Mesenteric fat pad (tissue), 1 donor: ENCODE data around the gene SARDH. TPM values are rescaled to one million over a fixed set of nuclear protein-coding genes. Genes with fewer than 3 reads are reported as not detected.

Source experiments
- DNase-seq: peaks from one replicate; pipeline ENCODE4 v3.0.0-alpha.2; 2020; ENCODE audit warnings: low spot score
- total RNA-seq: library from RNA; stranded (reverse); fragmentation: NEBNext Ultra II Directional; extraction: Animal tissue kit (Norgen Biotek cat#: 25700); gene quantifications from one replicate; pipeline ENCODE4 v1.2.1, GENCODE V29; 2021
- donor health status: DM: yes; HTN: yes; CAD: no.

SARDH gene
- total RNA-seq, 1 donor from 2014 or later: 0.87 TPM

DNA sequence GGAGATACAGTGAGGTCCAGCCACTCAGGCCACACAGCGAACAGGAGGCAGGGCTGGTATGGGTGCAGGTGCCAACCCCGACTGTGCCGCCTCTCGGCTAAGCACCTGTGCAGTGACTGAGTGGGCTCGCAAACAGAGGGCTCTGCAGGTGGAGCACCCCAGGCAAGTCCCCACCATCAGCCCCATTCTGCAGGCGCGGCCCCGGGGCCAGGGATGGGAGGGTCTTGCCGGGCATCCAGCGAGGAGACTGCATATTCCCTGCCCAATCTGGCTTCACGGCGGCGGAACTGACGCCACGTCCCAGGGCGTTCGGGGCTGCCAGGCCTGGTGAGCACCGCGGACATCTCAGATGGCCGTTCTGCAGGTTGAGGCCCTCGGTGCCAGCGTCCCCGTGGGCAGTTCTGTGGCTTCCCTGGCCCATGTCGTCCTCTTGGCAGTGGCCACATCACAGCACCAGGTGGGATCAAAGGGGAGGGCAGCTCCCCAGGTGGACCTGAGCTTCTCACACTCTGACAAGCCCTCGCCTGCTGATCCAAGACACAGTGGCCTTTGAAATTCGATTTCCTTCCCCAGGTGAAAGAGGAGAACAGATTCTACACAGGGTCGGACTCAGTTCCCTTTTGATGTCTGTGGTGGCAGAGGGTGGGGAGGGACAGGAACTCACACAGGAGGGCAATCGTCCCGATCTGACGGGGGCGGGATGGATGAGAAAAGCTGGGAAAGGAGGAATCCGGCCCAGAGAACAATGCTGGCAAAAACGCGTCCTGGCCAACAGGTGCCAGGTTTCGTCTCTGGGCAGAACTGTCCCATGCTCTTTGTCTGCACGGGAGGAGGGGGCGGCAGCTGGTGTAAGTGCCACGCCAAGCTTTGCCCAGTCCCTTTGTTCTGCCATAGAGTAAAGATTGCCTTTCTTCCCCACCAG is 83.2 kb downstream of the SARDH start:
- no peak for DNase-seq

DNA sequence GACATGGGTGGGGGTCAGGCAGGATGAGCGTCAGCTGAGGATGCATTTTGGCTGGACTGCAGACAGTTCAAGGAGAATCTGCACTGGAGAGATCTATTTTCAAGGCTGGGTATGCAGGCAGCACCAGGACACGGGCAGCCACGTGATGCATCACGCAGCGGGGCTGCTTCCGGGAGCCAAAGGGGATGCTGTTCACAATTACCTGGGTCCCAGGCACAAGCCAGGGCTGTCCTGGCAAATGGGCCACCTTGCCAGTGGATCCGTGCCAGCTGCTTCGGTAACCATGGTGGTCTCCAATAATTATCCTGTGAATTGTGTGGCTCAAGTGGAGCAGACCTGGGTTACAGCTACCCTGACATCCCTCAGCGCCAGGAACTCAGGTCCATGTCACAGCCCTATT is 84.5 kb downstream of the SARDH start:
- no peak for DNase-seq

GRCh38 chr9:133650026-133650425 is 88.1 kb downstream of the SARDH start:
- DNase-seq: no peak

DNA sequence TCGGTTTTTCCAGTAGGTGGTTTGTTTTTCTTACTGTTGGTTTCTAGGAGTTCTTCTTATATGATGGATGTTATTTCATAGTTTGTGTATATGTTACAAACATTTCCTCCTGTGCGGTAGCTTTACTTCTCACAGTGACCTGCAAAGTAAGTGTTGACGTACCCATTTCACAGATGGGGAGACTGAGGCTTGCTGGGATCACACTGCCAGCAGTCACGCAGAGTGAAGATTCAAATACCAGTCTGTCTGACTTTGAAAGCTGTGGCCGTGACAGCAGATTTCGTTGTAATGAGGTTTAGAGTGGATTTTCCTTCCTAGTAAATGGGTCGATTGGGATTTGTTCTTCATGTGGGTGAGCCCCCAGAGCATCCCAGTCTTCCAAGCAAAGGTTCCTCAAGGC is 89.0 kb downstream of the SARDH start:
- DNase-seq: no peak

DNA sequence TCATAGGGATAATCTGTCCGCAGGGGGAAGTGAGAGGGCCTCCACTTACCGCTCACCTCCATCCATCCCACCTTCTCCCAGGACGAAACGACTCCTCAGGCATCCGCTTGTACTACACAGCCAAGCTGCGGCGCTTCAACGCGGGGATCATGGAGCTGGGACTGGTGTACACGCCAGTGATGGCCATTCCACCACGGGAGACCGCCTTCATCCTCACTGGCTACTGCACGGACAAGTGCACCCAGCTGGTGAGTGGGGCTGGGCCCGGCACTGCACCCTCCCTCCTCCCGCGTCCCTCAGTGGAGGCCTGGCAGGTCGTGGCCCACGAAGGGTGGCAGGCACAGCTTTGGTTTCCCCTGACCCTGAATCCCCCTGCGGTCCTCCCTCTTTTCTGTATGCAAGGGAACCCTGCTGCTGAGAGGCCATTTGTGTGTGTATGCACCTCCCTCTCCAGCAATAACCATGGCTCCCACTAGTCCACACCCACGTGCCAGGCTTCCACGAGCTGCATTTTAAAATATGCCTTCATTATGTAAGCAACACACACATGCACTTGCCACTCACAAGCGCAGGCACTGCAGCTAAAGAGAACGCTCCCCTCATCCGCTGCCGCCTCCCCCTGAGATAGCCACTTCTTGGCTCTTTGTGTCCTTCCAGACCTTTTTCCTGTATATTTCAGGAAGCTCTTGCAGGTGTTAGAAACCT is 90.2 kb downstream of the SARDH start:
- no peak for DNase-seq

DNA sequence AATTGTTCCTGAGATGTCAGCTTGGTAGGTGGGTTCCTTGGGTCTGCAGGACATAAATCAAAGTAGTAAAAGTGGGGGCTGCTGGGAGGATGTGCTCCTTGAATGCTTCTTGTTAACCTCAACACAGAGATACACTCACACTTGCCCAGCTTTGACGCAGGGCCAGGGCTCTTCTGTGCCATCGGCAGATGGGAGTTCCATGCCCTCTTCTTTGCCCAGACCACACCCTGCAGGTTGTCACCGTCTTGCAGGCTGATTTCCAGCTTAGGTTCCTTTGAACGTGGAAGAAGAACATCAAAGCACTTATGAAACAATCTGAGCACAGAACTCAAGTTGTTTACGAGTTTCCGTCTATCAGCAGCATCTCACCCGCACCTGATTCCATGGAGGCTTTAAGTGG is 91.0 kb downstream of the SARDH start:
- no peak for DNase-seq

GRCh38 chr9:133645021-133645765 is 93.0 kb downstream of the SARDH start:
- no peak for DNase-seq

DNA sequence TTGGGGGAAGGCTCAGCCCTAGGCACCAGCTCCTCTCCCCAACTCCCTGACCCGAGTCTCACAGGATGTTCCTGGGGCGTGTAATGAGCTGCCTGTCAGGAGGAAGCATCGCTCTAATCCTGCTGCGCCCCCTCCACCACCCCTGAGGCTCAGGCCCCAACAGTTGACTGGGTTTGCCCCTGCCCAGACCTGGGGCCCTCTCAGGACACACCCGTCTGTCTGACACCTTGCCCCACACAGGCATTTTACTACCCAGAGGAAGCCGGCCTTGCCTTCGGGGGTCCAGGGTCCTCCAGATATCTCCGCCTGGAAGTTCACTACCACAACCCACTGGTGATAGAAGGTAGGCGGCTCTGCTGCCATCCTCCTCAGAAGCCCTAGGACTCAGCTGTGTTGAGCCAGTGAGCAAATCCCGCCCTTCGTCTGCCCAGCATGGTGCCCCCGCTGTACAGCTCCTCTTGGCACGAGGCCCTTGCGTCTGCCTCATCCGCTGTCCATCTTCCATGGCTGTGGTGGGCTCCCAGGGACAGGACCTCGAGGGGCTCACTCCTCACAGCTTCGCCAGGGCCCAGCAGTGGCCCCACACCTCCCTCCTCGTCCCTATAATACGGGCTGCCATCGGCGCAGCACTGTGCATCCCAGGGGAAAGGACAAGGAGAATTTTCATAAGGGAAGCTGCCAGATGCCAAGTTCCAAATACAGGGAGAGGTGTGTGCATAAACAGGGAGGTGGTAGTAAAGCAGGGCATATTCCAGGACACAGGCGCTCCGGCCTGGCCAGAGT is 94.0 kb downstream of the SARDH start:
- no peak for DNase-seq

GRCh38 chr9:133643362-133643755 is 94.8 kb downstream of the SARDH start:
- DNase-seq: no peak

- DNase-seq: no peak
Measured at GRCh38 chr9:133642708-133643361, 95.3 kb downstream of the SARDH start.

DNA sequence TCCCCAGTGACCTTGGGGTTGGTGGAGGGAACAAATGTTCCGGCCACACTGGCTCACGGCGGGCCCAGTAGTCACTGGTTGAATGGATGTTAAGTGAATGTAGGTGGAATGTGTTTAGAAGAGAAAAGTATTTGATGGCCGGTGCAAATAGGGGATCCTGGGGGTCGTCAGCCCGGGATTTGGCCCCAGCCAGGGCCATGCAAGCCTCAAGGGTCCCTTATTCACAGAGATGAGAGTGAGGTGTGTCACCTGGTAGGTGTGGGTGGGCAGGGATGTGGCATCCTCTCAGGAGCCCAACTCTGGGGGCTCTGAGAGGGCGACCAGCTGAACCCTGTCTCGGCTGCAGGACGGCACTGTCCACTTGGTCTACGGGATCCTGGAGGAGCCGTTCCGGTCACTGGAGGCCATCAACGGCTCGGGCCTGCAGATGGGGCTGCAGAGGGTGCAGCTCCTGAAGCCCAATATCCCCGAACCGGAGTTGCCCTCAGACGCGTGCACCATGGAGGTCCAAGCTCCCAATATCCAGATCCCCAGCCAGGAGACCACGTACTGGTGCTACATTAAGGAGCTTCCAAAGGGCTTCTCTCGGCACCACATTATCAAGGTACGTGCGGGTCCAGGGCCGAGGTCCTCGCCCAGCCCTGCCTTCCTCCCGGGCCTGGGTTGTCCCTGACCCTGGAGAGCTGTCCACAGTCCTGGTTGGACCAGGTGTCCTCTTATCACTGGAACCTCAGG is 96.1 kb downstream of the SARDH start:
- no peak for DNase-seq

GRCh38 chr9:133641396-133641655 is 96.8 kb downstream of the SARDH start:
- no peak for DNase-seq

DNA sequence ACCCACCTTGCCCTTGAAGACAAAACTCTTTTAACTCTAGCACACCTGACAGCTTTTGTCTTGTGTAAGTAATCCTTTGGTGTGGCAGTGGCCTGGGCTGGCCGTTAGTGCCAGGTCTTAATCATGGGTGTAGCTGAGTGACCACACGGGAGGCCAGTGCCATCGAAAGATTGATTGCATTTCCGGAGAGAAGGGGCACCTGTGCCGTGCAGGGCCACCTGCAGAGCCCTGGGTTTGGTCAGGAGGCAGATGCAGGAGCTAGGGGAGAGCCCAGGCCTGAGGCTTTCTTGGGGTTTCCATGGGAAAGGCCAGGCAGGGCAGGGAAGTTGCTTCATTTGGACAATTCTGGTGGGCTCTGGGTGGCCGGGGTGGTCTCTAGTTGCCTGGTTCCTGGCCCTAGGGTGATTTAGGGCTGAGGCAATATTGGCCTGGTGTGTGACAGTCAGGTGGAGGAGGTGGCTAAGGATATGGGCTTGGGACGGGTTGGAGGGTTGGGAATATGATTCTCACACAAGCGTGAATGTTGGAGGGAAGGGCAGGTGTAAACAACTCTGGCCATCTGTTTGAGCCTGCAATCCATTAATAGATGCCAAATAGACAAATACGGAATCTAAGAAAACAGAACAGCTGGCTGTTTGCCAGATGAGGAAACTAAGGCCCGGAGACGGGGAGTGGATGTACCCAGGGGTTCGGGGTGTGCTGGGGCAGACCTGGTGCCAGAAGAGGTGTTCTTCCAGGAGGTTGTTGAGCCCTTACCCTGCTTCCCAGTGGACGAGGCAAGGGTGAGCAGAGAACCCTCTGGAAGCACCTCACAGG is 97.4 kb downstream of the SARDH start:
- DNase-seq: no peak

GRCh38 chr9:133640160-133640559 is 98.0 kb downstream of the SARDH start:
- DNase-seq: no peak

DNA sequence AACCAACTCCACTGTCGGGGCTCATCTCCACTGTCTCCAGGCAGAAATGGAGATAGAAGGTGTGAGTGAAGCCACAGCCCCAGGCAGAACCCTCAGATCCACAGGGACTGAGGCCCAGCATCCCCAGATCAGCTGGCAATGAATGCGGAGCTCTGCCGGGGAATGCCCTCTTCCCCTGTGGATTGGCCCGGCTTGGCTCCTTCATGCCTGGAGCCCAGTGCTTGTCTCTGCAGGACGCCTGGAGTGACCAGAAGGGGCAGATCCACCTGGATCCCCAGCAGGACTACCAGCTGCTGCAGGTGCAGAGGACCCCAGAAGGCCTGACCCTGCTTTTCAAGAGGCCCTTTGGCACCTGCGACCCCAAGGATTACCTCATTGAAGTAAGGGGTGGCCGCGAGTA is 98.5 kb downstream of the SARDH start:
- DNase-seq: no peak

GRCh38 chr9:133638711-133639110 is 99.4 kb downstream of the SARDH start:
- no peak for DNase-seq

DNA sequence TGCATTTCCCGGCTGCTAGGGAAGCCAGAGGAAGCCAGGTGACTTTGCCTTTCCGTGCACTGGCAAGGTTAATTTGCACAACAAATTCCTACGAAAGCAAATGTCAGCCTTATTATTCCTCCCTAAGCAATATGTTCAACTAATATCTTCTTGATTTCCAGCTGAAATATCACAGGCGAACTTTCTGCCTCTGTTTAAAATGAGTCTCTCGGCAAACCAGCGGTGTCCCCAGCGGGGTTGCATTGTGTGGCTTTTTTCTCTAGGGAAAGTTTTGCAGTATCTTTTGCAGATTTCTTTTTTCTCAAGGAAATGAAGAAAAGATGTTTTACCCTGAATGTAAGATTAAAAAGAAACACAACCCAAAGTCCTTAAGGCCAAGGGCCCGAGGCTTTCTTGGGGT is 100.1 kb downstream of the SARDH start:
- DNase-seq: no peak

DNA sequence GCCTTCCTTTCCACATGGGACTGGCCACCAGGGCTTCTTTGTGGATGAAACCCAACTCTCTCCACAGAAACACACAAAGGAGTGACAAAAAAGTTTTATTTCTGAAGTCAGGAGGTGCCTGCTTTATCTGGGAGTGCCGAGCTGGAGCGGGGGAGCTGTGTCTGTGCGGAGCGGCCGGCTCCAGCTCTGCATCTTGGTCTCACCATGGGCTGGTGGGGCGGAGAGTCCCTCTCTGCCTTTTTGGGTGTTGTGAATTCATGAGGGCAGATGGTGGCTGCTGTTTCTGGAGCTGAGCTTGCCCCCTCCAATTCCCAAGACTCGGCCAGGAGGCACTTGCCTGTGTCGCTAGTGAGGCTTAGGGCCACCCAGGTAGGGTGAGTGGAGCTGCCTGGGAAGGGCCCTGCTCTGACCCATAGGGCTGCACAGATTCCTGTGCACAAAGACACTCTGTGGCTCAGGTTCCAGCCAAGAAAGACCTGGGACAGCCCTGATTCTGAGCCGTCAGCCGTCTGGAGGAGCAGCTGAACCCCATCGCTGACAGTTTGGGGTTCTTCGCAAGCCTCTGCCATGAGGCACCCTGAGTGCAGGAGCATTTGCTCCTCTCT is 100.6 kb downstream of the SARDH start:
- no peak for DNase-seq

GRCh38 chr9:133636902-133637301 is 101.2 kb downstream of the SARDH start:
- no peak for DNase-seq
